HG03066 (cell line): ENCODE data around the gene CCDC187.

Experiments
- ATAC-seq: cut with Tn5 transposase; IDR thresholded peaks from one replicate; pipeline ENCODE4 v1.9.1; 2021; ENCODE audit warnings: low read depth; ENCODE audit not compliant: unreplicated experiment

CCDC187 gene

DNA sequence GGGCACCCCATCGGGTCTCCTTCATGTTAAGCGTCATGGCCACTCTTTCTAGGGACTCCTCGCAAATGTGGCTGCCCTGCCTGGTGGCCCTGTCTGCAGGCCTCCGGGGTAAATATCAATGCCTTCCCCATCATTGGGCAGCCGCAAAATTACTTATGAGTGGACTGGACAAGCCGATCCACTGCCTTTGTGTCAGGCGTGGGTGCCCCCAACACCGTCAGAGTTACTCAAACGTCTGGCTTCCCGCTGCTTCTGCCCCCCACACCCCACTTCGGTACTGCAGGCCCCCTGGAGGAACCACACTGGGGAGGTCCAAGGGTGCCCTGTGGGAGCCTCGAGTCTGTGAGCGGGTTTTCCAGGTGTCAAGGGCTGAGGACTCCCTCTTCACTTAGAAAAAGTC, 102.7 kb downstream of the CCDC187 start:
- no peak for ATAC-seq

- ATAC-seq = no peak
These were observed 103.5 kb downstream of the CCDC187 start for GRCh38 chr9:136200424-136200823.
